ENCODE results near the gene SORL1.

- TF ChIP-seq, protein P1, sequence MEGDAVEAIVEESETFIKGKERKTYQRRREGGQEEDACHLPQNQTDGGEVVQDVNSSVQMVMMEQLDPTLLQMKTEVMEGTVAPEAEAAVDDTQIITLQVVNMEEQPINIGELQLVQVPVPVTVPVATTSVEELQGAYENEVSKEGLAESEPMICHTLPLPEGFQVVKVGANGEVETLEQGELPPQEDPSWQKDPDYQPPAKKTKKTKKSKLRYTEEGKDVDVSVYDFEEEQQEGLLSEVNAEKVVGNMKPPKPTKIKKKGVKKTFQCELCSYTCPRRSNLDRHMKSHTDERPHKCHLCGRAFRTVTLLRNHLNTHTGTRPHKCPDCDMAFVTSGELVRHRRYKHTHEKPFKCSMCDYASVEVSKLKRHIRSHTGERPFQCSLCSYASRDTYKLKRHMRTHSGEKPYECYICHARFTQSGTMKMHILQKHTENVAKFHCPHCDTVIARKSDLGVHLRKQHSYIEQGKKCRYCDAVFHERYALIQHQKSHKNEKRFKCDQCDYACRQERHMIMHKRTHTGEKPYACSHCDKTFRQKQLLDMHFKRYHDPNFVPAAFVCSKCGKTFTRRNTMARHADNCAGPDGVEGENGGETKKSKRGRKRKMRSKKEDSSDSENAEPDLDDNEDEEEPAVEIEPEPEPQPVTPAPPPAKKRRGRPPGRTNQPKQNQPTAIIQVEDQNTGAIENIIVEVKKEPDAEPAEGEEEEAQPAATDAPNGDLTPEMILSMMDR (IDR thresholded peaks at IDR 0.05; ENCODE audit: borderline replicate concordance, extremely low read depth, low read length, poor library complexity, severe bottlenecking), result no peak
- TF ChIP-seq EZH2 (IDR thresholded peaks at IDR 0.05; ENCODE audit: borderline replicate concordance, low read depth, low read length, severe bottlenecking), result no peak
Measured at GRCh38 chr11:121474680-121475079, 22.6 kb downstream of the SORL1 start.
